Activated T-helper 17 cell treated with anti-CD3 and anti-CD28 coated beads, Interleukin-2, amount 50 U/mL, for 72 hours (primary cell): ENCODE measurements around the gene HAPSTR1. TPM values are rescaled to one million over a fixed set of nuclear protein-coding genes. Genes with fewer than 3 reads are reported as not detected.

ENCODE experiments used
- ATAC-seq: fragments of 150-1000 bp; cut with Tn5 transposase; replicated peaks from 2 replicates; pipeline ENCODE4 v1.10.0; 2021; ENCODE audit warnings: mild to moderate bottlenecking, moderate library complexity
- H3K27ac Mint-ChIP-seq: one replicate; pipeline ENCODE4 v1.8.0; 2022; ENCODE audit warnings: mixed read lengths
- H3K27me3 Mint-ChIP-seq: one replicate; pipeline ENCODE4 v1.8.0; 2022; ENCODE audit warnings: mixed read lengths
- H3K36me3 Mint-ChIP-seq: one replicate; pipeline ENCODE4 v1.8.0; 2022; ENCODE audit warnings: low read depth, mild to moderate bottlenecking, mixed read lengths
- H3K4me1 Mint-ChIP-seq: one replicate; pipeline ENCODE4 v1.8.0; 2022; ENCODE audit warnings: mixed read lengths
- H3K4me3 Mint-ChIP-seq: one replicate; pipeline ENCODE4 v1.8.0; 2022; ENCODE audit warnings: mild to moderate bottlenecking, mixed read lengths
- H3K9me3 Mint-ChIP-seq: one replicate; pipeline ENCODE4 v1.8.0; 2022; ENCODE audit warnings: mixed read lengths
- total RNA-seq, 2 donors: library from RNA; stranded (reverse); gene quantifications; one replicate each; pipeline ENCODE4 v1.2.3, GENCODE V29; 2022

The HAPSTR1 gene
- total RNA-seq, 2 donors from 2014 or later = 46.1 to 58.1 TPM

- no peak for ATAC-seq
- Mint-ChIP-seq H3K27ac (peak overlapping the region; percentile 52), H3K9me3 (no peaks in the 10 kb centered on the region), H3K36me3 (peaks cover 93% of the 10 kb centered on the region), H3K4me3 (peak overlapping the region; percentile 96), H3K4me1 (peaks cover 56% of the 10 kb centered on the region), H3K27me3 (no peaks in the 10 kb centered on the region)
Observed at GRCh38 chr16:9096416-9096952, 5.0 kb downstream of the HAPSTR1 start.

GRCh38 chr16:9097266-9098219 lies 6.1 kb downstream of the HAPSTR1 start:
- Mint-ChIP-seq H3K36me3 (peaks cover 100% of the 10 kb centered on the region), H3K4me1 (peaks cover 63% of the 10 kb centered on the region), H3K9me3 (no peaks in the 10 kb centered on the region), H3K27ac (peak overlapping the region; percentile 83), H3K4me3 (peak overlapping the region; percentile 72), H3K27me3 (no peaks in the 10 kb centered on the region)
- ATAC-seq = no peak

GRCh38 chr16:9098377-9099090 lies 7.1 kb downstream of the HAPSTR1 start:
- H3K27ac Mint-ChIP-seq = peak overlapping the region; percentile 83
- H3K27me3 Mint-ChIP-seq = no peaks in the 10 kb centered on the region
- H3K4me3 Mint-ChIP-seq = peak overlapping the region; percentile 72
- peaks cover 100% of the 10 kb centered on the region for H3K36me3 Mint-ChIP-seq
- no peak for ATAC-seq
- peaks cover 70% of the 10 kb centered on the region for H3K4me1 Mint-ChIP-seq
- no peaks in the 10 kb centered on the region for H3K9me3 Mint-ChIP-seq

- Mint-ChIP-seq H3K4me3 (peak overlapping the region; percentile 72), H3K27me3 (no peaks in the 10 kb centered on the region), H3K27ac (peak overlapping the region; percentile 51), H3K9me3 (no peaks in the 10 kb centered on the region), H3K4me1 (peaks cover 76% of the 10 kb centered on the region), H3K36me3 (peaks cover 100% of the 10 kb centered on the region)
- ATAC-seq = peak; percentile 87
Observed at GRCh38 chr16:9099131-9099625, 7.7 kb downstream of the HAPSTR1 start.

GRCh38 chr16:9102379-9102778 lies 10.9 kb downstream of the HAPSTR1 start:
- H3K27me3 Mint-ChIP-seq = no peaks in the 10 kb centered on the region
- no peaks in the 10 kb centered on the region for H3K9me3 Mint-ChIP-seq
- peak overlapping the region; percentile 72 for H3K4me3 Mint-ChIP-seq
- peak overlapping the region; percentile 81 for H3K27ac Mint-ChIP-seq
- peaks cover 79% of the 10 kb centered on the region for H3K4me1 Mint-ChIP-seq
- peaks cover 100% of the 10 kb centered on the region for H3K36me3 Mint-ChIP-seq
- no peak for ATAC-seq

- Mint-ChIP-seq H3K9me3 (no peaks in the 10 kb centered on the region), H3K4me3 (peak overlapping the region; percentile 72), H3K36me3 (peaks cover 100% of the 10 kb centered on the region), H3K27me3 (no peaks in the 10 kb centered on the region), H3K27ac (peak overlapping the region; percentile 81), H3K4me1 (peaks cover 79% of the 10 kb centered on the region)
- ATAC-seq = peak; percentile 20
Observed at GRCh38 chr16:9102943-9103342, 11.5 kb downstream of the HAPSTR1 start.

- no peaks in the 10 kb centered on the region for H3K27me3 Mint-ChIP-seq
- H3K9me3 Mint-ChIP-seq = no peaks in the 10 kb centered on the region
- ATAC-seq = no peak
- H3K4me1 Mint-ChIP-seq = peaks cover 73% of the 10 kb centered on the region
- H3K4me3 Mint-ChIP-seq = peak overlapping the region; percentile 72
- peaks cover 100% of the 10 kb centered on the region for H3K36me3 Mint-ChIP-seq
- peak overlapping the region; percentile 81 for H3K27ac Mint-ChIP-seq
Observed at GRCh38 chr16:9103546-9103945, 12.1 kb downstream of the HAPSTR1 start.

- peaks cover 100% of the 10 kb centered on the region for H3K36me3 Mint-ChIP-seq
- no peaks in the 10 kb centered on the region for H3K27me3 Mint-ChIP-seq
- H3K9me3 Mint-ChIP-seq = no peaks in the 10 kb centered on the region
- peak overlapping the region; percentile 73 for H3K27ac Mint-ChIP-seq
- ATAC-seq = no peak
- peaks cover 67% of the 10 kb centered on the region for H3K4me1 Mint-ChIP-seq
- H3K4me3 Mint-ChIP-seq = peak overlapping the region; percentile 72
Observed at GRCh38 chr16:9105189-9105588, 13.7 kb downstream of the HAPSTR1 start.

GRCh38 chr16:9107025-9107970 lies 15.9 kb downstream of the HAPSTR1 start:
- H3K27ac Mint-ChIP-seq = peak overlapping the region; percentile 32
- peak overlapping the region; percentile 51 for H3K4me3 Mint-ChIP-seq
- peak; percentile 69 for ATAC-seq
- H3K27me3 Mint-ChIP-seq = no peaks in the 10 kb centered on the region
- peaks cover 59% of the 10 kb centered on the region for H3K4me1 Mint-ChIP-seq
- H3K36me3 Mint-ChIP-seq = peaks cover 100% of the 10 kb centered on the region
- no peaks in the 10 kb centered on the region for H3K9me3 Mint-ChIP-seq

- no peak for ATAC-seq
- peaks cover 58% of the 10 kb centered on the region for H3K4me1 Mint-ChIP-seq
- H3K4me3 Mint-ChIP-seq = peak overlapping the region; percentile 67
- H3K9me3 Mint-ChIP-seq = no peaks in the 10 kb centered on the region
- H3K27me3 Mint-ChIP-seq = no peaks in the 10 kb centered on the region
- H3K36me3 Mint-ChIP-seq = peaks cover 100% of the 10 kb centered on the region
- no peak overlapping the region for H3K27ac Mint-ChIP-seq
Observed at GRCh38 chr16:9109255-9109654, 17.8 kb downstream of the HAPSTR1 start.

- no peak for ATAC-seq
- Mint-ChIP-seq H3K4me1 (peaks cover 57% of the 10 kb centered on the region), H3K36me3 (peaks cover 100% of the 10 kb centered on the region), H3K4me3 (peak overlapping the region; percentile 17), H3K27me3 (no peaks in the 10 kb centered on the region), H3K27ac (peak overlapping the region; percentile 78), H3K9me3 (no peaks in the 10 kb centered on the region)
Observed at GRCh38 chr16:9112166-9112843, 20.9 kb downstream of the HAPSTR1 start.

- H3K4me3 Mint-ChIP-seq = no peak overlapping the region
- peaks cover 57% of the 10 kb centered on the region for H3K4me1 Mint-ChIP-seq
- H3K27ac Mint-ChIP-seq = peak overlapping the region; percentile 78
- peaks cover 100% of the 10 kb centered on the region for H3K36me3 Mint-ChIP-seq
- H3K27me3 Mint-ChIP-seq = no peaks in the 10 kb centered on the region
- ATAC-seq = no peak
- H3K9me3 Mint-ChIP-seq = no peaks in the 10 kb centered on the region
Observed at GRCh38 chr16:9112844-9113186, 21.4 kb downstream of the HAPSTR1 start.

- peak overlapping the region; percentile 23 for H3K4me3 Mint-ChIP-seq
- ATAC-seq = no peak
- no peaks in the 10 kb centered on the region for H3K9me3 Mint-ChIP-seq
- peak overlapping the region; percentile 78 for H3K27ac Mint-ChIP-seq
- H3K27me3 Mint-ChIP-seq = no peaks in the 10 kb centered on the region
- H3K36me3 Mint-ChIP-seq = peaks cover 100% of the 10 kb centered on the region
- peaks cover 62% of the 10 kb centered on the region for H3K4me1 Mint-ChIP-seq
Observed at GRCh38 chr16:9113707-9114106, 22.3 kb downstream of the HAPSTR1 start.
